Natural killer cell treated with Interleukin-12 subunit alpha and Interleukin-12 subunit beta and Interleukin-15 and Interleukin-18, amount 100 ng/mL, for 72 hours (primary cell): ENCODE results near the gene PKN2. TPM values are rescaled to one million over a fixed set of nuclear protein-coding genes. Genes with fewer than 3 reads are reported as not detected.

Experiments used
- ATAC-seq, 2 donors: fragments of 150-1000 bp; cut with Tn5 transposase in 1 of 2; sonication (Bioruptor Pico), chemical (Tn5 transposase) in 1 of 2; 2 replicates each; pipeline ENCODE4 v1.10.0; 2021
- DNase-seq: peaks from one replicate; pipeline ENCODE4 v3.0.0; 2022; ENCODE audit warnings: low spot score
- H3K27ac Mint-ChIP-seq, 2 donors: 1 replicate in 1 of 2; 2 replicates in 1 of 2; pipeline ENCODE4 v1.8.0; 2022; ENCODE audit warnings: mixed read lengths in 2 of 2, mild to moderate bottlenecking in 1 of 2, moderate library complexity in 1 of 2
- H3K27me3 Mint-ChIP-seq, 2 donors: 1 replicate in 1 of 2; 2 replicates in 1 of 2; pipeline ENCODE4 v1.8.0; 2022; ENCODE audit warnings: mixed read lengths in 2 of 2
- H3K36me3 Mint-ChIP-seq: one replicate; pipeline ENCODE4 v1.8.0; 2022; ENCODE audit warnings: mixed read lengths
- H3K4me1 Mint-ChIP-seq, 2 donors: 1 replicate in 1 of 2; 2 replicates in 1 of 2; pipeline ENCODE4 v1.8.0; 2022; ENCODE audit warnings: low read depth in 2 of 2, mixed read lengths in 2 of 2, mild to moderate bottlenecking in 1 of 2
- H3K4me3 Mint-ChIP-seq: one replicate; pipeline ENCODE4 v1.8.0; 2022; ENCODE audit warnings: mixed read lengths
- H3K9me3 Mint-ChIP-seq: 2 replicates; pipeline ENCODE4 v1.8.0; 2022; ENCODE audit warnings: mixed read lengths
- total RNA-seq, 2 donors: library from RNA; stranded (reverse); gene quantifications; one replicate each; pipeline ENCODE4 v1.2.3, GENCODE V29; 2022

The PKN2 gene
- total RNA-seq, 2 donors from 2014 or later, result 29.2 to 43.7 TPM

DNA sequence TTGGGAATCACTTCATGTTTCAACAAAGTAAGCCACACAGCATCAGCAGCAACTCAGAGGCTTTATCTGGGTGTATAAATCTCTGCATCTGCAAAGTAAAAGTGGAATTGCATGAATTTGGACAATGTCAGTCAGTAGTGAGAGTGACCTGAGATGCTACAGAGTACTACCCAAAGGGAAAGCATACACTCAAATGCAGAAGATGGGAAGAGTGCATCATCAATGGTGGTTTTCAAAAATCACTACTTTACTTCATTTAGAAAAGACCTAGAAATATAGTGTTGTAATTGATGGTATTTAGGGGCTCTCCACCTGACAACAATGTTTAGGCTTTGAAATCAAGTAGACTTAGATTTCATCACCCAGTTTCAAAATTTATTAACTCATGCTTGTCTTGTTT, 24.5 kb upstream of the PKN2 start:
- H3K4me3 Mint-ChIP-seq, result no peak overlapping the region
- H3K27ac Mint-ChIP-seq, result no peak overlapping the region
- peaks cover 5 to 7% of the 10 kb centered on the region in 2 donors for H3K4me1 Mint-ChIP-seq
- no peaks in the 10 kb centered on the region for H3K27me3 Mint-ChIP-seq
- DNase-seq (no peak), ATAC-seq (no peak)
- no peaks in the 10 kb centered on the region for H3K36me3 Mint-ChIP-seq
- no peaks in the 10 kb centered on the region for H3K9me3 Mint-ChIP-seq

DNA sequence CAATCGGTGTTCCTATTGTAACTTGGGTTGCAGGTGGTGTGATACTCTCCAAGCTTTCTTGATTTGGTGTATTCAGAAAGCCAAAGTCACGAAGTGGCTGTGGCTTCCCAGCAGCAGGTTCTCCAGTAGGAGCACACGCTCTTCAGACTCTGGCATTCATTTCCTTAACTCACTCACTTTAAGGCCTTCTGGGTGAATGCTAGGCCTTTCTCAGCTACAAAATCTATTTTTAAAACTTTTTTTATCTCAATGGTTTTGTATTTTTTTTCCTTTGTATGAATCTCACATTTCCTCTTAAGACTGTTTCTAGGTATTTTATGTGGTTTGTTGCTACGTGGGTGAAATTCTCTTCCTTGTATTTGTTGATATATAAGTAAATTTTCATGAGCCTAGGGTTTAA, 22.9 kb upstream of the PKN2 start:
- DNase-seq (no peak), ATAC-seq (no peak)
- Mint-ChIP-seq H3K27ac (peak overlapping the region in 1 of 2 donors; percentile 65), H3K27me3 (no peaks in the 10 kb centered on the region), H3K4me3 (peak overlapping the region; percentile 3), H3K9me3 (no peaks in the 10 kb centered on the region), H3K4me1 (peaks cover 5 to 7% of the 10 kb centered on the region in 2 donors), H3K36me3 (no peaks in the 10 kb centered on the region)

DNA sequence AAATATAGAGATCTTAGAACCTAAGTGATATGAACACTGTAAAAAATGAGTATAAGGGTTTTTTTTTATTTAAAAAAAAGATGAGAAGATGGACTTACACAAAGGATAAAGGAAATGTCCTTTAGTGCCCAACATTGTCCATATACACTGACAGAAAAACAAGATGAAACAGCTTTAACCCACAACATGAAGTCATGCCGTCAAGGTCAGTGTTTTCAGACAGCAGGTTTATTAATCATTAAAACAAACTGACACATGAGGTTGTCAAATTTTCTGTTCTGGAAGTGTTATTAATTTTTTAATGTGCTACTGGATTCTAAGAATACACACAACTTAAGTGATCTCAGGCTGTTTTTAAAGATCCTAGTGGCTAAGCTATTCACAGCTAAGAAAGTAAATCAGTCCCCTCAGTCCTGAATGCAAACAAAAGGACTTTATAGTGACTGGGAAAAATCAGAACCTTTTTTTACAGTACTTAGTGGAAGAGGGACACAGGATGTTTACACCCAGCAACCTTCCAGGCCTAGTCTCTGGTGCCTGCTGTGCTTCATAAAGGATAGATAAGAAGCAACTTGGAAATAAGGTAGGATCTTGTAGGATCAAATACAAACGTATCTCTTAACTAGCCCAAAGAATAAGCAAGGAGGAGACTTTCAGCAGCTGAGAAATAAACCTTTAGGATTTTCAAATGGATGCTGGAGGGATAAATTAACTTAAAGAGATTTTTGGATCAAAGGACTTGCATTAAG, 21.9 kb upstream of the PKN2 start:
- Mint-ChIP-seq H3K9me3 (no peaks in the 10 kb centered on the region), H3K36me3 (no peaks in the 10 kb centered on the region), H3K4me3 (no peak overlapping the region), H3K4me1 (peaks cover 5 to 7% of the 10 kb centered on the region in 2 donors), H3K27ac (no peak overlapping the region), H3K27me3 (no peaks in the 10 kb centered on the region)
- ATAC-seq (no peak), DNase-seq (no peak)

GRCh38 chr1:88662723-88663122, 21.4 kb upstream of the PKN2 start:
- Mint-ChIP-seq H3K9me3 (no peaks in the 10 kb centered on the region), H3K36me3 (no peaks in the 10 kb centered on the region), H3K27me3 (peaks cover 0 to under 1% of the 10 kb centered on the region in 2 donors), H3K27ac (no peak overlapping the region), H3K4me1 (peaks cover 5 to 7% of the 10 kb centered on the region in 2 donors), H3K4me3 (no peak overlapping the region)
- ATAC-seq, result no peak
- no peak for DNase-seq

DNA sequence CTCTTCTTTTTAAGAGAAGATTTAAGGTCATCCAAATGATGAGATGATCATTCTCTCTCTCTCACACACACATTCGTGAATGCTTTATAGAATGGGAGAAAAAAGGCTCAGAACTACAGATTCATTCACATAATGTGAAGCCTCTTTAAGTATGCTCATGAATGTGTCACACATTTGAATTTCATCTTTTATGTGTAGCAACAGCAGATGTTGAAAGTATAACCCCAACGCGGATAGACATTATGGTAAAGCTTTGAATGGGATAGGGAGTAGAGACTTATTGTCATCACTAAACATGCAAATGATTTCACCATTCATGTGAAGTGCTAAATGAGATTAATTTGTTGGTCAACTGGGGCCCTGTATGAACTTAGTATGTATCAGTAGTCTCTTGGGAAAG, 15.7 kb upstream of the PKN2 start:
- Mint-ChIP-seq H3K4me1 (no peaks in the 10 kb centered on the region), H3K4me3 (no peak overlapping the region), H3K27me3 (peaks cover 21 to 30% of the 10 kb centered on the region in 2 donors), H3K27ac (no peak overlapping the region), H3K9me3 (no peaks in the 10 kb centered on the region), H3K36me3 (no peaks in the 10 kb centered on the region)
- no peak for DNase-seq
- no peak for ATAC-seq

GRCh38 chr1:88670462-88670861, 13.6 kb upstream of the PKN2 start:
- no peak for DNase-seq

GRCh38 chr1:88673446-88673845, 10.6 kb upstream of the PKN2 start:
- H3K27me3 Mint-ChIP-seq, result peaks cover 18 to 25% of the 10 kb centered on the region in 2 donors
- H3K36me3 Mint-ChIP-seq, result no peaks in the 10 kb centered on the region
- H3K4me3 Mint-ChIP-seq, result no peak overlapping the region
- H3K9me3 Mint-ChIP-seq, result no peaks in the 10 kb centered on the region
- peaks cover 0 to 2% of the 10 kb centered on the region in 2 donors for H3K4me1 Mint-ChIP-seq
- no peak for DNase-seq
- no peak for ATAC-seq
- H3K27ac Mint-ChIP-seq, result no peak overlapping the region

More at GRCh38 chr1:88670462-88670861, 13.6 kb upstream of the PKN2 start:
- H3K4me1 Mint-ChIP-seq, result no peaks in the 10 kb centered on the region
- peaks cover 21 to 30% of the 10 kb centered on the region in 2 donors for H3K27me3 Mint-ChIP-seq
- no peak overlapping the region for H3K27ac Mint-ChIP-seq
- H3K4me3 Mint-ChIP-seq, result no peak overlapping the region
- no peaks in the 10 kb centered on the region for H3K9me3 Mint-ChIP-seq
- H3K36me3 Mint-ChIP-seq, result no peaks in the 10 kb centered on the region
- ATAC-seq, result no peak

DNA sequence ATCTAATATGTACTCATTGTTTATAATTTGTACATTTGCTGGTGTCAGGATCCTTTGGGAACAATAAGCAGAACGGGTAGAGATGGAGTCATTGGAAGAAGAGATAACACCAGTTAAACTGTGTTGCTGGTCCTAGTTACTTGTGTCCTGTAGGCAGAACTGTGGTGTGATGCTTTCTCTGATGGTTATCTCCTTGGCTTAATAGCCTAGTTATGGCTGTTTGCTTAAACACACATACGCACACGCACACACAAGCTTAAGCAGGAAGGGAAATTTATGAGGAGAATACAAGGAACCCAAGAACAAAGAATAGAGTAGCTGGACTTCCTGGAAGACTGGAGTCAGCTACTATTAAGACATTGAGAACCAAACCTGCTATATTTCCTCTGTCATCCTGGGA, 5.7 kb upstream of the PKN2 start:
- Mint-ChIP-seq H3K4me3 (no peak overlapping the region), H3K27ac (no peak overlapping the region), H3K9me3 (no peaks in the 10 kb centered on the region), H3K4me1 (peaks cover 7 to 16% of the 10 kb centered on the region in 2 donors), H3K27me3 (peaks cover 0 to 4% of the 10 kb centered on the region in 2 donors), H3K36me3 (no peaks in the 10 kb centered on the region)
- DNase-seq (no peak), ATAC-seq (no peak)

- no peaks in the 10 kb centered on the region for H3K9me3 Mint-ChIP-seq
- H3K4me3 Mint-ChIP-seq, result no peak overlapping the region
- H3K27me3 Mint-ChIP-seq, result peaks cover 0 to 4% of the 10 kb centered on the region in 2 donors
- no peak overlapping the region for H3K27ac Mint-ChIP-seq
- DNase-seq (no peak), ATAC-seq (no peak)
- peaks cover 18 to 24% of the 10 kb centered on the region in 2 donors for H3K4me1 Mint-ChIP-seq
- H3K36me3 Mint-ChIP-seq, result peaks cover 6% of the 10 kb centered on the region
These were observed 3.6 kb upstream of the PKN2 start for GRCh38 chr1:88680471-88680870.

DNA sequence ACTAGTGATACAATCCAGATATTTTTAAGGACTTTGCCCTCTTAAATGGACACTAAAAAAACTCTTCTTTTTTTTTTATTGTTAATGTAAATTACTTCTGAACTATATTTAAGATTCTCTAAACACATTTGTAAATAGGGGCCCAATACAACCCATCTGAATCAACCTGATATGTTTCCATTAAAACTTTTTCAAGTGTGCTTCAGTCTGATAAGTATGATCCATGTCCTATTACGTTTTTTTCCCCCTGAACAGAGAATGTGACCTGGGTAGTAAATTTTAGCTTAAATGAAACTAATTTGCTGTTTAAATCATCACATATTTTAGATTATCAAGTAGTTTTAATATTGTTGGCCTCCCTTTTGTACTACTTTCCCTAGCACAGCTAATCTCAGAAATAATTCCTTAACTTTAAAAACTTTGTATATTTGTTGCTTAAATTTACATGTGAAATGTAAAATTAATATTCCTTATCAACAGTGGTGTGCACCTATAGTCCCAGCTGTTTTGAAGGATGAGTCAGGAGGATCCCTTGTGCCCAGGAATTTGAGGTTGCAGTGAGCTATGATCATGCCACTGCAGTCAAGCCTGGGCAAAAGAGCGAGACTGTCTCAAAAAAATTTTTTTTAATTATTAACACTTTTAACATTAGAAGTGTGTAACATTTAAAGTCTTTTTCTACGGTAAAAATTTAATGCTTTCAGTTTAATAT, 3.0 kb upstream of the PKN2 start:
- ATAC-seq, result no peak
- Mint-ChIP-seq H3K4me1 (peaks cover 18 to 25% of the 10 kb centered on the region in 2 donors), H3K36me3 (peaks cover 6% of the 10 kb centered on the region), H3K9me3 (no peaks in the 10 kb centered on the region), H3K27ac (no peak overlapping the region), H3K4me3 (no peak overlapping the region), H3K27me3 (peaks cover 0 to 4% of the 10 kb centered on the region in 2 donors)
- no peak for DNase-seq

DNA sequence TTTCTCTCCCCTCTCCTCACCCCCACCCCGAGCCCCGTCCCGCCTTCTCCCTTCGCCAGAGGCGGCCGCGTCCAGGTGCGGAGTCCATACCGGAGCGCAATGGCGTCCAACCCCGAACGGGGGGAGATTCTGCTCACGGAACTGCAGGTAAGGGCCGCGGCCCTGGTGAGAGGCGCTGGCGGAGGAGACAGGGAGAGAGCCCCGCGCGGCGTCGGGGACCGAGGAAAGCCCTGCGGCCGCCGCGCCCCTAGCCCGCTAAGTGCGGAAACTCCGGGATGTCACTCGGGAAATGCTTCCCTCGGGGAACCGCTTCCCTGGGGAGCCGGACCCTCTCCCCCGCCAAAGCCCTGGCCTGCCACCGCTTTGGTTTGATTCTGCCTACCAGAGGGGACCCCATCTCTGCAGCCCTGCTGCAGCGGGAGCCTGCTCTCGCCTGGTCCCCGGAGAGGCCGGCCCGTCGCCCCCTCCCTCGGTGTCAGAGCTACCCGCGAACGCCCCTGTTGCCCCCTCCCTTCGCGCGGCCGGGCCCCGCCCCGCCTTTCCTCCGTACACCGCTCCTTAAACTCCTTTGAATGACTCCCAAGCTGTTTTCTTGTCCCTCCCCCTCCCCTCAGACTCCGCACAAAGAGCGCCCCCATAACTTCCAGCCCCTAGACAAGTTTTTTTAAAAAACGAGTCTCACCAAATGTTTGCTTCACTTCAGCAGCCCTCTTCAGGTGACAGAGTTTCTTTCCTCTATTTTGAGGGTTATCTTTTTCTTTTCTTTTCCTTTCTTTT, 597 bp downstream of the PKN2 start:
- ATAC-seq, result peak; percentile 2 to 43
- Mint-ChIP-seq H3K9me3 (no peaks in the 10 kb centered on the region), H3K27me3 (no peaks in the 10 kb centered on the region), H3K36me3 (peaks cover 6% of the 10 kb centered on the region), H3K4me1 (peaks cover 18 to 19% of the 10 kb centered on the region in 2 donors), H3K4me3 (peak overlapping the region; percentile 94), H3K27ac (peak overlapping the region; percentile 82 to 94)
- DNase-seq, result peak; percentile 69

GRCh38 chr1:88685259-88685620, 1.2 kb downstream of the PKN2 start:
- DNase-seq, result no peak
- peak overlapping the region; percentile 82 to 94 for H3K27ac Mint-ChIP-seq
- H3K4me3 Mint-ChIP-seq, result peak overlapping the region; percentile 94
- ATAC-seq, result no peak
- H3K4me1 Mint-ChIP-seq, result peaks cover 18 to 19% of the 10 kb centered on the region in 2 donors
- H3K9me3 Mint-ChIP-seq, result no peaks in the 10 kb centered on the region
- H3K27me3 Mint-ChIP-seq, result no peaks in the 10 kb centered on the region
- H3K36me3 Mint-ChIP-seq, result peaks cover 6% of the 10 kb centered on the region

GRCh38 chr1:88691540-88691939, 7.5 kb downstream of the PKN2 start:
- Mint-ChIP-seq H3K4me3 (no peak overlapping the region), H3K4me1 (peaks cover 15 to 28% of the 10 kb centered on the region in 2 donors), H3K36me3 (no peaks in the 10 kb centered on the region), H3K27ac (no peak overlapping the region), H3K27me3 (no peaks in the 10 kb centered on the region), H3K9me3 (no peaks in the 10 kb centered on the region)
- DNase-seq (no peak), ATAC-seq (no peak)

GRCh38 chr1:88695781-88696180, 11.7 kb downstream of the PKN2 start:
- H3K4me1 Mint-ChIP-seq, result peaks cover 32 to 46% of the 10 kb centered on the region in 2 donors
- H3K36me3 Mint-ChIP-seq, result no peaks in the 10 kb centered on the region
- H3K27ac Mint-ChIP-seq, result no peak overlapping the region
- ATAC-seq (no peak), DNase-seq (no peak)
- H3K4me3 Mint-ChIP-seq, result no peak overlapping the region
- no peaks in the 10 kb centered on the region for H3K27me3 Mint-ChIP-seq
- no peaks in the 10 kb centered on the region for H3K9me3 Mint-ChIP-seq
